GM21515 (cell line): ENCODE measurements around the gene PMM1.
"Not testable (repeated sequence)": the region's sequence is repeated elsewhere in the genome, so short reads cannot be mapped to it uniquely, and the experiment has no call there.

Experiments
- ATAC-seq: cut with Tn5 transposase; IDR thresholded peaks from one replicate; pipeline ENCODE4 v1.9.1; 2021; ENCODE audit not compliant: unreplicated experiment

PMM1 gene

GRCh38 chr22:41564563-41564962 is 25.1 kb downstream of the PMM1 start:
- ATAC-seq, result no peak

DNA sequence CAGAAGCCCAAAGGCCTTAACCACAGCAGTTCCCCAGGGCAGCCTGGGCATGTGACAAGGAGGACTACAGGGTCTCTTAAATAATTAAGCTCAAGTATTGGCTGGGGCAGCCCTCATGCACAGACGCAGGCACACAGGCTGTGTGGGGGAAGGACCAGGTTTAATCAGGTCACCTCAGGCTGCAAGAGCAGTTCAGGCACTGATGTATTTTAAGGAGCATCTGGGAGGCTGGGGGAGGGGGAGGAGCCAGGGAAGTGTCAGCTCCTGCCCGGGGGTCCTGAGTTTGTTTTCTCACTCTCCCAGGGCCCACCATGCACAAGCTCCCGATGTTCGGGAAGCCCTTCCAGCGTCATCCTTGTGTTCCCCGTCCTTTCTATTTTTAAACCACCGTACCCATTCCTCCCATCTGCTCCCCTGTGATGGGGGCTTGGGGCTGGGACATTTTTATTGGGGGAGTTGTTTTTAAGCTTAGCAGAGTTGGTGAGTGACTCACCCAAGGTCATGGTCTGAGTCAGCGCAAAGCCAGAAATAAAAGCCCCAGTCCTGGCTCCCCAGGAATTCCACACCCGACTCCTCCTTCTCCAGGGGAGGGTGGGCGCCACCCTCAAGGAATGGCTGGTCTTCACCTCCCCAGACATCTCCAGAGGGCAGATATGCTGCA is 26.5 kb downstream of the PMM1 start:
- ATAC-seq, result no peak

- no peak for ATAC-seq
Observed at GRCh38 chr22:41562461-41562860, 27.2 kb downstream of the PMM1 start.

DNA sequence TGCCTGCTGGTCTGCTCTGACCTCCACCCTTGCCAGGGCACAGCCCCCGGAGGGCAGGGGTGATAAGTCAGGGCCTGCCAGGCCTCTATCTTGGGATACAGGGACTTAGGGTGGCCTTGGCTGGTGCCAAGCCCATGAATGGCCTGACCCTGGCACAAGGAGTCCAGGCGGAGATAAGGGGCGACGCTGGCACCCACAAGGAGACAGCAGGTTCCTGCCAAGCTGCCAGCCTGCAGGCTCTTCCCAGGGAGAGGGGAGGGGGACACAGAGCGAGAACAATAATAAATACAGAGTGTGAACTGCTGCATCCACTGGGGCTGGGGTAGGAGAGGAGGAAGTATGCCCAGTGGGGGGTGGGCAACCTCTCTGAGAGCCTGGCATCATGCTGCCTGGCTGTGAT is 27.9 kb downstream of the PMM1 start:
- ATAC-seq, result no peak

- ATAC-seq, result no peak
Observed at GRCh38 chr22:41561335-41561734, 28.3 kb downstream of the PMM1 start.

DNA sequence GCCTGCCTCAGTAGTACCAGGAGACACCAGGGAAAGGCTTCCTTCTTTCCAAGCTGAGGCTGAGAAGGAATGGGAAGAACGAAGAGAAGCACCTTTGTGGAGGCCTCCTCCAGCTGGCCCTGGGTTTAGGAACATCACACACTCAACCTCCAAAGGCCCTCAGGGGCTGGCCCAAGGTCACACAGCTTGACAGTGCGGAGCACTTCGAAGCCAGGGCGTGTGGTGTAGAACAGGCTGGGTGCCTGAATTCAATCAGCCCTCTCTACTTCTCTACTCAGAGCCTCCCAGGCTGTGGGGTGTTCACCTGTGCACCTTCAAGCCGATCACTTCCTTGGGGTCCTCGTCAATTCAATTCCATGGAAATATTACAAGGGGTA is 29.6 kb downstream of the PMM1 start:
- no peak for ATAC-seq

GRCh38 chr22:41558241-41558630 is 31.4 kb downstream of the PMM1 start:
- ATAC-seq, result not testable (repeated sequence)

- no peak for ATAC-seq
Observed at GRCh38 chr22:41557401-41558240, 32.0 kb downstream of the PMM1 start.

- no peak for ATAC-seq
Observed at GRCh38 chr22:41556561-41556960, 33.1 kb downstream of the PMM1 start.

DNA sequence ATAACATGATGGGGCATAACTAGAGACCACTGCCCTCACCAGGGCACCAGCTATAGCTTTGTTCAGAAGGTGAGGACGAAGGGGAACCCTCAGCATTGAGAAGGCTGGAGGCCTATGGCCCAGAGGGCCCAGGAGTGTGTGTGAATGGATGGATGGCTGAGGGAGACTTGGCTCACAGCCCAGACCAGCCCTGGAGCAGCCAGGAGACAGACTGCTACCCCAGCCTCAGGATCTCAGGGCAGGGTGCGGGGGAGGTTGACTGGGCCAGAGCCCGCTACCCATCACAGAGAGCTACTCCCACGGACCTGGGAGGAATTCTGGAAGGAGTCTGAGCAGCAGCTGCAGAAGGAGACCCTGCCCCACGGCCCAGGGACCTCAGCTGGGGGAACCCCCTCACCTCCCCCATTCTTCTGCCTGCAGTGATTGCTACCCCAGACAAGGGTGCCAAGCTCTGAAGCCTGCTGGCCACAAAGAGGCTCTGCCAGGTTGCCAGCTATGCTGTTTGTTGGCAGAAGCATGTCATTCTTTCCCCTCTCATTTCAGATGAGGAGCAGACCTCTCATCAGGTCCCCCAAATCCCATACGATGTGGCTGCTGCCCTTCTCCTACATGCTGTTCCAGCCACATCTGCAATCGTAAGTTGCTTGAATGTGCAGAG is 34.2 kb downstream of the PMM1 start:
- ATAC-seq, result no peak

- ATAC-seq, result no peak
Observed at GRCh38 chr22:41551877-41552582, 37.6 kb downstream of the PMM1 start.

DNA sequence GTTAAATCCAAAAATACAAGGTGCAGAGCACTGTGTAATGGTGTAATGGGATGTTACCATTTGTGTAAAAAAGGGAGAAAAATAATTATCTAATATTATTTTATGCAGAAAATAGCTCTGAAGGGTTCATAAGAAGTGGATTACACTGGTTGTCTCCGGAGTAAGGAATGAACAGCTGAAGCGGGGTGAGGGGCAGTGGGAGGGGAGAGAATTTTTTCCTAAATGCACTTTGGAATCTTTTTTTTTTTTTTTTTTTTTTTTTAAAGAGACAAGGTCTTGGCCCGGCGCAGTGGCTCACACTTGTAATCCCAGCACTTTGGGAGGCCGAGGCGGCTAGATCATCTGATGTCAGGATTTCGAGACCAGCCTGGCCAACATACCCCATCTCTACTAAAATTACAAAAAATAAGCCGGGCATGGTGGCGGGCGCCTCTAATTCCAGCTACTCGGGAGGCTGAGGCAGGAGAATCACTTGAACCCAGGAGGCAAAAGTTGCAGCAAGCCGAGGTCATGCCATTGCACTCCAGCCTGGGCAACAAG is 38.6 kb downstream of the PMM1 start:
- ATAC-seq, result no peak

DNA sequence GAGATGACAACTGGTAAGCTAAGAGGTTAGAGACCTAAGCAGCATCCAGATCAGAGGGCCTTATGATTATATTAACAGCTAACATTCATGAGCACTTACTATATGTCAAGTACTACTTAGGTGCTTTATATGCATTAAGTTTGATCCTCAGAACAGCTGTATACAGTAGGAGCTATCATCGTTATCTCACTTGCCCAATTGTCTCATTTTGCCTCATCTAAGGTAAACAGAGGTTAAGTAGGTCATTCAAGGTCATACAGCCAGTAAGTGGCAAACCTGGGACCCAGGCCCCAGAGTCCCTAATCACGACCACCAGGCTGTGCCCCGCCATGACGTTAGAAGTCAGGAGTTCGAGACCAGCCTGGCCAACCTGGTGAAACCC is 40.8 kb downstream of the PMM1 start:
- no peak for ATAC-seq

- ATAC-seq, result no peak
Observed at GRCh38 chr22:41544671-41545476, 44.8 kb downstream of the PMM1 start.

- ATAC-seq, result peak; percentile 89
Observed at GRCh38 chr22:41543854-41544670, 45.6 kb downstream of the PMM1 start, which contains the start of gene POLR3H. Gene POLR3H, minus strand, starts transcription at chr22:41544470. Its CDS starts 369 bp downstream, at chr22:41544101.

DNA sequence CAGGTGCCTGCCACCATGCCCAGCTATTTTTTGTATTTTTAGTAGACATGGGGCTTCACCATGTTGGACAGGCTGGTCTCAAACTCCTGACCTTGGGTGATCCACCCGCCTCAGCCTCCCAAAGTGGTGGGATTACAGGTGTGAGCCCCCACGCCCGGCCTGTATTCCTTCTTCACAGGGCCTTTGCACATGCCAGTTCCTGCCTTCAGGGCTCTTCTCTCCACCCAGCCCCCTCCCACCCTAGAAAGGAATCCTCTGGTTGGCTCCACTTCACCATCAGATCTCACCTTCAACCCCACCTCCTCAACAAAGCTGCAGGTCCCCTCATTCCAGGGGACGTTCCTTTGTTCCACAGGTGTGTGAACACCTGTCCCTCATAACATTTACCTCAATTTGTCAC is 47.4 kb downstream of the PMM1 start:
- no peak for ATAC-seq

DNA sequence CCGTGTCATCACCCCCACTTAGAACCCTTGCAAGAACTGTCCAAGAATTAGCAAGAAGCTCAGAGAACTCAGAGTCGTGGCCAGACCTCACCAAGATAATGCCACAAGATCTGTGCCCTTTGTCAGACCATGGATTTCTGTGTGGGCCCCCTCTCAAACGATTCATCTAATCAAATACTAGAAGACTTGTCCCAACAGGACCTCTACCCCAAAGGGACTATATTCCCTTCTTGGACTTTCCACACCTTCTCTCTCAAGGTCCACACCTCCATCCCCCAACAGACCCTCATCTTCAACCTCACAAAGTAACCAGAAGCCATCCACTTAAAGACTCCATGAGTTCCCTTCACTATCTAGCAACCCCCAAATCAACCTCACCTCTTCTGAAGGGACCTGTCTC is 48.2 kb downstream of the PMM1 start:
- no peak for ATAC-seq

DNA sequence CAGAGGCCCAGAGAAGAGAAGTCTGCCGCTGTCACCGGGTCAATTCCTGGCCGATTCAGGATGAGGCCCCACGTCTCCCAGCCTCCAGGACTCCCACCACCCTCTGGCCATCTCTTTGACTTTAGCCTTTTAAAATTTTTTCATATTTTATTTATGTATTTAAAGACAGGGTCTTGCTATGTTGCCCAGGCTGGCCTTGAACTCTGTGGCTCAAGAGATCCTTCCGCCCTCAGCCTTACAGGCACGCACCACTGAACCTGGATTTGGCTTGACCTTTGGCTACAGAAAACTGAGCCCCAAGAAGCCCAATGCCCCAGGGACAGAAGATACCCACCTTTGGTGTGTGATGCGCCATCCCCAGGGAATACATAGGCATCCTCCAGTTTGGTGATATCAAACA is 49.3 kb downstream of the PMM1 start:
- ATAC-seq, result no peak

- no peak for ATAC-seq
Observed at GRCh38 chr22:41540006-41540315, 49.7 kb downstream of the PMM1 start.
